ENCODE data around the gene CSMD2. TPM values are rescaled to one million over a fixed set of nuclear protein-coding genes. Genes with fewer than 3 reads are reported as not detected.

Gene CSMD2
- total and polyA plus RNA-seq, 2 of the 8 experiments (the other 6 are each of a cell fraction or from before 2014, with no cell fraction given): 7.0 to 14.7 TPM

GRCh38 chr1:34100332-34100731 lies 64.7 kb downstream of the CSMD2 start:
- Histone ChIP-seq H2BK15ac (ENCODE audit: low read length) (no peak overlapping the region), H3K23ac (ENCODE audit: insufficient read length) (no peak overlapping the region), H4K5ac (ENCODE audit: insufficient read length, low read depth, low read length) (no peak overlapping the region), H2BK20ac (ENCODE audit: low read length) (no peak overlapping the region), H2AK5ac (ENCODE audit: low read depth, low read length) (no peak overlapping the region), H3K56ac (replicated peaks; ENCODE audit: insufficient read length, low read depth, low read length) (no peak overlapping the region), H4K20me1 (replicated peaks in 1 of 2; ENCODE audit: control insufficient read depth in 1 of 2, insufficient read depth in 2 of 2, low read length in 2 of 2) (no peaks in the 10 kb centered on the region), H3K36me3 (ENCODE audit: control insufficient read depth in 2 of 4, insufficient read depth in 4 of 4, low read length in 3 of 4) (no peaks in the 10 kb centered on the region), H3K18ac (ENCODE audit: extremely low read depth, low read length) (no peak overlapping the region), H2BK5ac (ENCODE audit: low read depth, low read length) (no peak overlapping the region), H3K4me2 (ENCODE audit: insufficient read depth in 1 of 2, low read depth in 2 of 2, low read length in 2 of 2) (no peak overlapping the region), H3K14ac (ENCODE audit: insufficient read length) (no peak overlapping the region), H4K91ac (replicated peaks; ENCODE audit: insufficient read length, low read length) (no peak overlapping the region), H3K79me1 (ENCODE audit: low read depth, low read length) (0 out of 2 replicates have a peak, but pooled peaks cover 3% of the 10 kb centered on the region), H3K79me2 (ENCODE audit: control insufficient read depth in 1 of 2, insufficient read depth in 2 of 2, low read length in 2 of 2) (peaks cover 0 to 23% of the 10 kb centered on the region in 2 experiments; a peak in 2 of 4 replicates), H3K4me3 (ENCODE audit: extremely low read depth in 1 of 4, insufficient read depth in 2 of 4, low read depth in 3 of 4, low read length in 4 of 4) (no peak overlapping the region), H3K4ac (replicated peaks; ENCODE audit: insufficient read length, low read depth, low read length) (no peak overlapping the region), H3K9ac (replicated peaks in 1 of 4; ENCODE audit: extremely low read depth in 1 of 4, low read depth in 3 of 4, low read length in 3 of 4) (no peak overlapping the region), H3K27ac (ENCODE audit: low read depth, low read length) (no peak overlapping the region), H3K9me3 (ENCODE audit: insufficient read depth in 2 of 2, low read depth in 1 of 2, low read length in 1 of 2) (no peaks in the 10 kb centered on the region), H2AFZ (ENCODE audit: low read length) (no peak overlapping the region), H3K4me1 (replicated peaks in 1 of 4; ENCODE audit: control insufficient read depth in 3 of 4, insufficient read depth in 4 of 4, low read length in 3 of 4) (no peaks in the 10 kb centered on the region; a peak in 1 of 7 replicates), H3K23me2 (ENCODE audit: low read depth, low read length) (no peaks in the 10 kb centered on the region), H2BK120ac (replicated peaks; ENCODE audit: low read depth, low read length) (no peak overlapping the region), H3K27me3 (replicated peaks in 1 of 4; ENCODE audit: control insufficient read depth in 3 of 4, extremely low read depth in 1 of 4, insufficient read depth in 3 of 4, low read length in 3 of 4) (no peaks in the 10 kb centered on the region), H4K8ac (ENCODE audit: extremely low read depth, insufficient read depth, low read length) (no peak overlapping the region), H2BK12ac (ENCODE audit: low read depth, low read length) (no peak overlapping the region)
- no peak for FAIRE-seq
- WGBS, 2 experiments (ENCODE audit: extremely low coverage in 1 of 2, insufficient coverage in 1 of 2, insufficient read length in 1 of 2, insufficient replicate concordance in 2 of 2, low coverage in 1 of 2, low lambda C conversion rate in 2 of 2, missing lambda C conversion rate in 1 of 2): 91% methylated on average over 5 of the region's 5 CpGs; no CpG with 5 or more reads in 1 of the 2 experiments
- TF ChIP-seq ZNF274 (IDR thresholded peaks at IDR 0.05; ENCODE audit: borderline replicate concordance, extremely low read depth, low read length): no peak
- no peak for TF ChIP-seq EZH2 (IDR thresholded peaks at IDR 0.05; ENCODE audit: low read depth, low read length, severe bottlenecking)
- TF ChIP-seq RFX5 (IDR thresholded peaks at IDR 0.05; ENCODE audit: borderline replicate concordance, low read depth, low read length): no peak
- no peak for TF ChIP-seq HDAC6 (IDR thresholded peaks at IDR 0.05; ENCODE audit: low read depth, low read length)
- TF ChIP-seq ATF2 (IDR thresholded peaks at IDR 0.05; ENCODE audit: low read length): no peak
- TF ChIP-seq ASH2L (IDR thresholded peaks at IDR 0.05; ENCODE audit: low read length): no peak
- no peak for TF ChIP-seq CREB1 (IDR thresholded peaks at IDR 0.05)
- no peak for TF ChIP-seq RAD21 (IDR thresholded peaks at IDR 0.05 in 1 of 2, conservative IDR thresholded peaks at IDR 0.05 in 1 of 2; ENCODE audit: low read depth in 2 of 2, low read length in 2 of 2)
- TF ChIP-seq POLR2AphosphoS5 (IDR thresholded peaks at IDR 0.05; ENCODE audit: low read depth, low read length): no peak
- ChIA-PET CTCF (ENCODE audit: partially characterized antibody) (no interaction called here), POLR2A (ENCODE audit: partially characterized antibody) (interaction anchor here (1.2 kb wide), 1 partner anchor 11 kb away, joined by 3 read pairs; no protein-coding TSS in a partner anchor)
- no peak for DNase-seq (ENCODE audit: low read depth in 1 of 2, low spot score in 2 of 2)
